Keratinocyte (primary cell): Measurements from ENCODE around the gene CYFIP1.

Source experiments
- CTCF ChIP-seq, 3 experiments: IDR thresholded peaks in 1 of 3; conservative IDR thresholded peaks in 1 of 3; optimal IDR thresholded peaks in 1 of 3; 2 replicates in 2 of 3; 3 replicates in 1 of 3; pipeline versions ENCODE3 to v1.5.1; 2011; ENCODE audit warnings: low read length in 3 of 3, mild to moderate bottlenecking in 3 of 3, moderate library complexity in 2 of 3, control low read depth in 1 of 3, inconsistent platforms in 1 of 3; ENCODE audit not compliant: insufficient read depth in 2 of 3; ENCODE audit errors: extremely low read depth in 1 of 3
- EZH2 ChIP-seq: IDR thresholded peaks from one replicate; pipeline ENCODE4 v1.6.1; 2012; ENCODE audit warnings: inconsistent platforms, mild to moderate bottlenecking, low read length, moderate library complexity

GRCh38 chr15:22895465-22896190, 84.5 kb downstream of the CYFIP1 start:
- TF ChIP-seq CTCF (optimal IDR thresholded peaks at IDR 0.05 in 1 of 3, IDR thresholded peaks at IDR 0.05 in 1 of 3, conservative IDR thresholded peaks at IDR 0.05 in 1 of 3; ENCODE audit: extremely low read depth in 1 of 3, insufficient read depth in 2 of 3, low read length in 3 of 3) (peak in 2 of 3 experiments; percentile 13 to 14), EZH2 (no peak)
